ENCODE data around the gene RGP1.

Gene RGP1

DNA sequence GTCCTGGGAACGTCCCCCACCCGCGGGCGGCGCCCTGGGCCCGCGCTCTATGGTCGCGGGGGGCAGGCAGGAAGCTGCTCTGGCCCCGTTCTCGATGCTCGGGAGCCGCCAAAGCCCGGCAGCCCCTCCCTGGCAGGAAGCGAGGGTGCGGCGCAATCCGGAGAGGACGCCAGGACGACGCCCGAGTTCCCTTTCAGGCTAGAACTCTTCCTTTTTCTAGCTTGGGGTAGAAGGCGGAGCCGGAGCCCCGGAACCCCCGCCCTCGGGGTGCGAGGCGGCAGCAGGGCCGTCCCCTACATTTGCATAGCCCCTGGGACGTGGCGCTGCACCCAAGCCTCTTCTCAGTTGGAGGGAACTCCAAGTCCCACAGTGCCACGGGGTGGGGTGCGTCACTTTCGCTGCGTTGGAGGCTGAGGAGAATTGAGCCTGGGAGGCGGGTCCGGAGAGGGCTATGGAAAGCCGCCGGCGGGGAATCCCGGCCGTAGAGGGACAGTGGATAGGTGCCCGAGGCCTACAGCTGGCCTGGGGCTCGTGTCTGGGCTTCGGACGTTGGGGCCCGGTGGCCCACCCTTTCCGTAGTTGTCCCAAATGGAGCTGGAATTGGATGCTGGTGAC is 16.8 kb upstream of the RGP1 start, which contains the start of the genes CREB3 and TLN1:
Gene CREB3, plus strand, starts transcription at position 482 of the 615 bp plus-strand sequence. Its CDS starts 107 bp downstream, at position 589.
Gene TLN1, minus strand, starts transcription at position 11 of the 615 bp plus-strand sequence. CDS start 6,501 bp downstream, outside the sequence.
- TF ChIP-seq TSHZ2 (CRISPR knock-in tag; IDR thresholded peaks at IDR 0.05) = no peak
- no peak for TF ChIP-seq GLIS3 (CRISPR knock-in tag; IDR thresholded peaks at IDR 0.05)
- TF ChIP-seq ZNF70 (CRISPR knock-in tag; IDR thresholded peaks at IDR 0.05) = no peak
- TF ChIP-seq ZNF8 (CRISPR knock-in tag; IDR thresholded peaks at IDR 0.05) = no peak
- TF ChIP-seq, protein P1, sequence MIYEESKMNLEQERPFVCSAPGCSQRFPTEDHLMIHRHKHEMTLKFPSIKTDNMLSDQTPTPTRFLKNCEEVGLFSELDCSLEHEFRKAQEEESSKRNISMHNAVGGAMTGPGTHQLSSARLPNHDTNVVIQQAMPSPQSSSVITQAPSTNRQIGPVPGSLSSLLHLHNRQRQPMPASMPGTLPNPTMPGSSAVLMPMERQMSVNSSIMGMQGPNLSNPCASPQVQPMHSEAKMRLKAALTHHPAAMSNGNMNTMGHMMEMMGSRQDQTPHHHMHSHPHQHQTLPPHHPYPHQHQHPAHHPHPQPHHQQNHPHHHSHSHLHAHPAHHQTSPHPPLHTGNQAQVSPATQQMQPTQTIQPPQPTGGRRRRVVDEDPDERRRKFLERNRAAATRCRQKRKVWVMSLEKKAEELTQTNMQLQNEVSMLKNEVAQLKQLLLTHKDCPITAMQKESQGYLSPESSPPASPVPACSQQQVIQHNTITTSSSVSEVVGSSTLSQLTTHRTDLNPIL (CRISPR knock-in tag; IDR thresholded peaks at IDR 0.05; ENCODE audit: low read depth) = no peak
- no peak for TF ChIP-seq ZFP30 (CRISPR knock-in tag; IDR thresholded peaks at IDR 0.05)
- TF ChIP-seq PPARA (CRISPR knock-in tag; IDR thresholded peaks at IDR 0.05; ENCODE audit: borderline replicate concordance) = no peak
- TF ChIP-seq BACH2 (CRISPR knock-in tag; IDR thresholded peaks at IDR 0.05; ENCODE audit: borderline replicate concordance) = no peak
- no peak for TF ChIP-seq ZC3H10 (CRISPR knock-in tag; IDR thresholded peaks at IDR 0.05)
- TF ChIP-seq ARNTL (CRISPR knock-in tag; IDR thresholded peaks at IDR 0.05; ENCODE audit: borderline replicate concordance, low read depth) = no peak
- no peak for TF ChIP-seq TCF4 (CRISPR knock-in tag; IDR thresholded peaks at IDR 0.05; ENCODE audit: borderline replicate concordance)
- TF ChIP-seq SNAI2 (CRISPR knock-in tag; IDR thresholded peaks at IDR 0.05) = no peak
- TF ChIP-seq ISL1 (CRISPR knock-in tag; IDR thresholded peaks at IDR 0.05) = no peak
- TF ChIP-seq CSRNP3 (CRISPR knock-in tag; IDR thresholded peaks at IDR 0.05) = no peak
- TF ChIP-seq, protein P2, sequence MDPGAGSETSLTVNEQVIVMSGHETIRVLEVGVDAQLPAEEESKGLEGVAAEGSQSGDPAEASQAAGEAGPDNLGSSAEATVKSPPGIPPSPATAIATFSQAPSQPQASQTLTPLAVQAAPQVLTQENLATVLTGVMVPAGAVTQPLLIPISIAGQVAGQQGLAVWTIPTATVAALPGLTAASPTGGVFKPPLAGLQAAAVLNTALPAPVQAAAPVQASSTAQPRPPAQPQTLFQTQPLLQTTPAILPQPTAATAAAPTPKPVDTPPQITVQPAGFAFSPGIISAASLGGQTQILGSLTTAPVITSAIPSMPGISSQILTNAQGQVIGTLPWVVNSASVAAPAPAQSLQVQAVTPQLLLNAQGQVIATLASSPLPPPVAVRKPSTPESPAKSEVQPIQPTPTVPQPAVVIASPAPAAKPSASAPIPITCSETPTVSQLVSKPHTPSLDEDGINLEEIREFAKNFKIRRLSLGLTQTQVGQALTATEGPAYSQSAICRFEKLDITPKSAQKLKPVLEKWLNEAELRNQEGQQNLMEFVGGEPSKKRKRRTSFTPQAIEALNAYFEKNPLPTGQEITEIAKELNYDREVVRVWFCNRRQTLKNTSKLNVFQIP (CRISPR knock-in tag; IDR thresholded peaks at IDR 0.05; ENCODE audit: borderline replicate concordance, low read depth) = no peak
- TF ChIP-seq, protein P3, sequence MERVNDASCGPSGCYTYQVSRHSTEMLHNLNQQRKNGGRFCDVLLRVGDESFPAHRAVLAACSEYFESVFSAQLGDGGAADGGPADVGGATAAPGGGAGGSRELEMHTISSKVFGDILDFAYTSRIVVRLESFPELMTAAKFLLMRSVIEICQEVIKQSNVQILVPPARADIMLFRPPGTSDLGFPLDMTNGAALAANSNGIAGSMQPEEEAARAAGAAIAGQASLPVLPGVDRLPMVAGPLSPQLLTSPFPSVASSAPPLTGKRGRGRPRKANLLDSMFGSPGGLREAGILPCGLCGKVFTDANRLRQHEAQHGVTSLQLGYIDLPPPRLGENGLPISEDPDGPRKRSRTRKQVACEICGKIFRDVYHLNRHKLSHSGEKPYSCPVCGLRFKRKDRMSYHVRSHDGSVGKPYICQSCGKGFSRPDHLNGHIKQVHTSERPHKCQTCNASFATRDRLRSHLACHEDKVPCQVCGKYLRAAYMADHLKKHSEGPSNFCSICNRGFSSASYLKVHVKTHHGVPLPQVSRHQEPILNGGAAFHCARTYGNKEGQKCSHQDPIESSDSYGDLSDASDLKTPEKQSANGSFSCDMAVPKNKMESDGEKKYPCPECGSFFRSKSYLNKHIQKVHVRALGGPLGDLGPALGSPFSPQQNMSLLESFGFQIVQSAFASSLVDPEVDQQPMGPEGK (CRISPR knock-in tag; IDR thresholded peaks at IDR 0.05; ENCODE audit: borderline replicate concordance) = no peak
- no peak for TF ChIP-seq CSDC2 (CRISPR knock-in tag; IDR thresholded peaks at IDR 0.05)

DNA sequence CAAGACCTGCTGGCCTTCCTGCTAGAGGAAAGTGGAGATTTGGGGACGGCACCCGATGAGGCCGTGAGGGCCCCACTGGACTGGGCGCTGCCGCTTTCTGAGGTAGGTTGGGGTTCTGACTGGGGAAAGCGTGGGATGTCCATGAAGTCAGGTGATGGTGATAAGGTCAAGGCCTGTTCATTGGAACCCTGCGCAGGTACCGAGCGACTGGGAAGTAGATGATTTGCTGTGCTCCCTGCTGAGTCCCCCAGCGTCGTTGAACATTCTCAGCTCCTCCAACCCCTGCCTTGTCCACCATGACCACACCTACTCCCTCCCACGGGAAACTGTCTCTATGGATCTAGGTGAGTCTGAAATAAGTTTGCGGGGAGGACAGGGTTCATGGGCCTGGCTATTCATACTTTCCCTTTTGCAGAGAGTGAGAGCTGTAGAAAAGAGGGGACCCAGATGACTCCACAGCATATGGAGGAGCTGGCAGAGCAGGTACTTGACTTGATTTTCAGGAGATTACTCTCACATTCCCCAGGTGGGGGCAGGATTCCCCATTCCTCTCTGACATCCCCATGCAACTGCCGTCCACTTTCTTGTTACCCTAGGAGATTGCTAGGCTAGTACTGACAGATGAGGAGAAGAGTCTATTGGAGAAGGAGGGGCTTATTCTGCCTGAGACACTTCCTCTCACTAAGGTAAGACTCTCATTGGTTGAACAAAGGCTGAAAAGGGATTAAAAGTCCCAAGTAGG is 16.1 kb upstream of the RGP1 start:
- peak; percentile 51 for ATAC-seq
- TF ChIP-seq CSDC2 (CRISPR knock-in tag; IDR thresholded peaks at IDR 0.05) = no peak

More for the DNA sequence above, 16.8 kb upstream of the RGP1 start, which contains the start of the genes CREB3 and TLN1:
- peak; percentile 89 for ATAC-seq

- ATAC-seq = no peak
- TF ChIP-seq, protein P2 (CRISPR knock-in tag; IDR thresholded peaks at IDR 0.05; ENCODE audit: borderline replicate concordance, low read depth) = no peak
- TF ChIP-seq OSR1 (CRISPR knock-in tag; IDR thresholded peaks at IDR 0.05) (no peak), ESRRG (CRISPR knock-in tag; IDR thresholded peaks at IDR 0.05) (no peak), CSDC2 (CRISPR knock-in tag; IDR thresholded peaks at IDR 0.05) (no peak), CSRNP3 (CRISPR knock-in tag; IDR thresholded peaks at IDR 0.05) (no peak), SNAI2 (CRISPR knock-in tag; IDR thresholded peaks at IDR 0.05) (no peak), ZNF8 (CRISPR knock-in tag; IDR thresholded peaks at IDR 0.05) (no peak), RARB (CRISPR knock-in tag; IDR thresholded peaks at IDR 0.05) (no peak), ZNF565 (CRISPR knock-in tag; conservative IDR thresholded peaks at IDR 0.05; ENCODE audit: low read depth) (no peak)
- TF ChIP-seq, protein P1 (CRISPR knock-in tag; IDR thresholded peaks at IDR 0.05; ENCODE audit: low read depth) = no peak
These were observed 15.0 kb upstream of the RGP1 start for GRCh38 chr9:35734096-35734495.
